Mesothelial cell of epicardium (in vitro differentiated cells): ENCODE data around the gene GRID1. TPM values are rescaled to one million over a fixed set of nuclear protein-coding genes. Genes with fewer than 3 reads are reported as not detected.

Source experiments
- DNase-seq, 2 experiments: peaks; one replicate each; pipeline ENCODE4 v3.0.0; 2021; ENCODE audit warnings: low spot score in 2 of 2; ENCODE audit not compliant: unreplicated experiment in 2 of 2
- H3K27ac Mint-ChIP-seq: 2 replicates; pipeline ENCODE4 v1.8.0; 2021; ENCODE audit warnings: mixed read lengths
- H3K27me3 Mint-ChIP-seq: 2 replicates; pipeline ENCODE4 v1.8.0; 2021; ENCODE audit warnings: low read depth, mixed read lengths
- H3K36me3 Mint-ChIP-seq: 2 replicates; pipeline ENCODE4 v1.8.0; 2021; ENCODE audit warnings: mixed read lengths
- H3K4me1 Mint-ChIP-seq: 2 replicates; pipeline ENCODE4 v1.8.0; 2021; ENCODE audit warnings: mixed read lengths
- H3K4me3 Mint-ChIP-seq: 2 replicates; pipeline ENCODE4 v1.8.0; 2021; ENCODE audit warnings: mild to moderate bottlenecking, moderate library complexity, mixed read lengths
- H3K9me3 Mint-ChIP-seq: 2 replicates; pipeline ENCODE4 v1.8.0; 2021; ENCODE audit warnings: mixed read lengths
- CTCF ChIP-seq: fragments of 200-600 bp; sonication (generic); IDR thresholded peaks from one replicate; pipeline ENCODE4 v1.5.0; 2021; ENCODE audit warnings: antibody characterized with exemption; ENCODE audit not compliant: unreplicated experiment
- total RNA-seq: library from RNA; stranded (reverse); gene quantifications from 3 replicates; pipeline ENCODE4 v1.2.1, GENCODE V29; 2021

The GRID1 gene
- total RNA-seq, 1 donor from 2014 or later, result 0.22 TPM

DNA sequence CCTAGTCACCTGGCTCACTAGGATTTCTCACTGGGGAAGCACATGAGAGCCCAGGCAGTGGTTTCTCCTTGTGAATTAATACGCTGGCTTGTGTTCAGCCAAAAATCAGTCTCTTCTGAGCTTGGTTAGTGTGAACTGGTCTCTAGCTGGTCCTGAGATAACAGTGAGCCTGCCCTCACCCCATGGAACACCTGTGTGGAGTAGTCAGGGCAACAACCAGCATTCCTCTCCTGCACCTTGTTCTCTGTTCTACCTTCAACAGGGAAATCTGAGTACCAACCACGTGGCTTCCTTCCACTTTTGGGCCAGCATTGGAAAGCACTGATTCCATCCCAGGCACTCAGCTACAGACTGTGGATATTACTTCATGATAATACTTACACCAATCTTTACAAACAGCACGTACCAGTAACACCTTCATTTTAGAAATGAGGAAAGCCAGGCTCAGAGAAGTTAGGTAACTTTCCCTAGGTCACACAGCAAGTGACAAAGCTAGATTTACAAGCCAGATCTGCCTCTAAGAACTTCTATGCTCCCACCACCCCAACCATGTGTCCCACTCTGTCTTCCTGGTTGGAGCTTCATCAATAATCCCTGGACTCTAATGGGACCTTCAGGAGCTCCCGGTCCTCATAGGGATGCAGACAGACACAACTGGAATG is 106.6 kb downstream of the GRID1 start:
- Mint-ChIP-seq H3K27me3 (peaks cover 73% of the 10 kb centered on the region), H3K4me1 (no peaks in the 10 kb centered on the region), H3K4me3 (no peak overlapping the region), H3K9me3 (no peaks in the 10 kb centered on the region), H3K36me3 (no peaks in the 10 kb centered on the region), H3K27ac (no peak overlapping the region)
- TF ChIP-seq CTCF, result no peak
- peak in 1 of 2 experiments; percentile 14 for DNase-seq

- peak in 1 of 2 experiments; percentile 33 for DNase-seq
- H3K27me3 Mint-ChIP-seq, result peaks cover 70% of the 10 kb centered on the region
- H3K4me1 Mint-ChIP-seq, result no peaks in the 10 kb centered on the region
- no peaks in the 10 kb centered on the region for H3K9me3 Mint-ChIP-seq
- no peaks in the 10 kb centered on the region for H3K36me3 Mint-ChIP-seq
- no peak overlapping the region for H3K27ac Mint-ChIP-seq
- TF ChIP-seq CTCF, result no peak
- no peak overlapping the region for H3K4me3 Mint-ChIP-seq
Observed at GRCh38 chr10:86258941-86259340, 107.7 kb downstream of the GRID1 start.

DNA sequence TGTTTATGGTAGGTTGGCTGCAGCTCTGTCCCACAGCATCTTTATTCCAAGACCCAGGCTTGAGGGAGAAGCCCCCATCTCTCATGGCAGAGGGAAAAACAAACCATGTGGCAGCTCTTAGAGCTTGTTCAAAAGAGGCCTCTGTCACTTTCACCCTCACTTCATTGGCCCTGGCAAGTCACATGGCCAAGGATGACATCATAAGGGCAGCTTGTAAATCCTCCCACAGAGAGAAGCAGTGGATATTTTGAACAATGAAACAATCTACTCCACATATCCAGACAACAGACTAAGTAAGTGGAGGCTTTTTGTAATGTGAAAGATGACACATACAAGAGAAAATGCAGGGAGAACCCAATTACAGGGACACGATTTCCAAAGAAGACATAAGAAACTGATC is 108.1 kb downstream of the GRID1 start:
- DNase-seq, result no peak
- Mint-ChIP-seq H3K4me1 (no peaks in the 10 kb centered on the region), H3K36me3 (no peaks in the 10 kb centered on the region), H3K9me3 (no peaks in the 10 kb centered on the region), H3K27ac (no peak overlapping the region), H3K27me3 (peaks cover 70% of the 10 kb centered on the region), H3K4me3 (no peak overlapping the region)
- TF ChIP-seq CTCF, result no peak

DNA sequence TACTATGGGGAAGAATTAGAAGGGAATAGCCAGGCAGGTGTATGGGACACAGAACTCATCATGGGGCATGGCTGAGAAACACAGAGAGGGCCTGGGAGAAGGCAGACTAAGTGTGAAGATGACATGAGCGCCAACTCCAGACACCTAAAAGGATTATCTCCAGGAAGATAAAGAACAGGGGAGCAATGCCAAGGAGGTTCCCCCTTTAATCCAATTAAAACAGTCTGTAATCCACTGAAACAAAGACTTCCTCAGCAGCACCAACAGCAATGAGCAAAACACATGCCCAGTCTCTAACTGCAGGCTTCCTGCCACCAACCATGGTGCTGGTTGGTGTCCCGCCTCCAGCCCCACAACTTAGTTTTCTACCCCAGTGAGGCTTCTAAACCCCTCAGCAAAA is 108.9 kb downstream of the GRID1 start:
- no peaks in the 10 kb centered on the region for H3K36me3 Mint-ChIP-seq
- no peaks in the 10 kb centered on the region for H3K4me1 Mint-ChIP-seq
- H3K4me3 Mint-ChIP-seq, result no peak overlapping the region
- no peak overlapping the region for H3K27ac Mint-ChIP-seq
- no peaks in the 10 kb centered on the region for H3K9me3 Mint-ChIP-seq
- H3K27me3 Mint-ChIP-seq, result peaks cover 68% of the 10 kb centered on the region
- peak in 1 of 2 experiments; percentile 5 for DNase-seq
- no peak for TF ChIP-seq CTCF

GRCh38 chr10:86256690-86257315 is 109.8 kb downstream of the GRID1 start:
- no peaks in the 10 kb centered on the region for H3K9me3 Mint-ChIP-seq
- TF ChIP-seq CTCF, result no peak
- peak in 1 of 2 experiments; percentile 31 for DNase-seq
- H3K36me3 Mint-ChIP-seq, result no peaks in the 10 kb centered on the region
- H3K4me3 Mint-ChIP-seq, result no peak overlapping the region
- H3K27me3 Mint-ChIP-seq, result peaks cover 60% of the 10 kb centered on the region
- no peaks in the 10 kb centered on the region for H3K4me1 Mint-ChIP-seq
- no peak overlapping the region for H3K27ac Mint-ChIP-seq
